Keratinocyte (primary cell): Measurements from ENCODE around the gene BABAM2. TPM values are rescaled to one million over a fixed set of nuclear protein-coding genes. Genes with fewer than 3 reads are reported as not detected.

Experiments used
- DNase-seq: peaks from one replicate; pipeline ENCODE4 v3.0.0-alpha.2; 2011; ENCODE audit warnings: low read depth, missing footprints, low spot score
- FAIRE-seq: peaks from 2 replicates; lab custom pipeline; 2011; peaks lifted over from hg19 to GRCh38; lab: Jason Lieb, UNC
- H2AFZ ChIP-seq: 2 replicates; pipeline ENCODE4 v1.6.0; 2012; ENCODE audit warnings: low read length, control low read depth, inconsistent platforms; ENCODE audit not compliant: control insufficient read depth
- H3K27ac ChIP-seq: 2 replicates; pipeline ENCODE4 v1.5.1; 2011; ENCODE audit warnings: low read length; ENCODE audit not compliant: control insufficient read depth, insufficient read depth
- H3K27me3 ChIP-seq: 3 replicates; pipeline ENCODE4 v1.6.0; 2011; ENCODE audit warnings: low read length; ENCODE audit not compliant: control insufficient read depth, insufficient read depth; ENCODE audit errors: extremely low read depth
- H3K36me3 ChIP-seq, 2 experiments: 2 replicates in 1 of 2; 3 replicates in 1 of 2; pipeline ENCODE4 v1.5.1; 2011; ENCODE audit warnings: low read length in 2 of 2, mild to moderate bottlenecking in 1 of 2; ENCODE audit not compliant: control insufficient read depth in 2 of 2, insufficient read depth in 2 of 2; ENCODE audit errors: extremely low read depth in 1 of 2
- H3K4me1 ChIP-seq: 3 replicates; pipeline ENCODE4 v1.5.1; 2011; ENCODE audit warnings: low read length; ENCODE audit not compliant: control insufficient read depth, insufficient read depth; ENCODE audit errors: extremely low read depth
- H3K4me2 ChIP-seq: 3 replicates; pipeline ENCODE4 v1.6.0; 2011; ENCODE audit warnings: low read depth, low read length; ENCODE audit not compliant: control insufficient read depth, insufficient read depth; ENCODE audit errors: extremely low read depth
- H3K4me3 ChIP-seq, 3 experiments: fragments of 200-600 bp in 1 of 3; sonication (generic) in 1 of 3; 2 replicates in 2 of 3; 3 replicates in 1 of 3; pipeline ENCODE4 v1.5.1; 2011 to 2016; ENCODE audit warnings: low read length in 3 of 3, mild to moderate bottlenecking in 3 of 3, control low read depth in 2 of 3, inconsistent platforms in 1 of 3, low read depth in 1 of 3, mixed read lengths in 1 of 3, mixed run types in 1 of 3, moderate library complexity in 1 of 3; ENCODE audit not compliant: control insufficient read depth in 2 of 3, insufficient read depth in 2 of 3; ENCODE audit errors: extremely low read depth in 1 of 3
- H3K79me2 ChIP-seq: 2 replicates; pipeline ENCODE4 v1.6.0; 2012; ENCODE audit warnings: low read length; ENCODE audit not compliant: control insufficient read depth, insufficient read depth
- H3K9ac ChIP-seq: 3 replicates; pipeline ENCODE4 v1.6.0; 2011; ENCODE audit warnings: low read length; ENCODE audit not compliant: control insufficient read depth, insufficient read depth; ENCODE audit errors: extremely low read depth
- H3K9me1 ChIP-seq: 3 replicates; pipeline ENCODE4 v1.6.0; 2011; ENCODE audit warnings: low read length; ENCODE audit not compliant: control insufficient read depth, insufficient read depth; ENCODE audit errors: extremely low read depth
- H3K9me3 ChIP-seq: 2 replicates; pipeline ENCODE4 v1.5.1; 2012; ENCODE audit warnings: low read depth, low read length; ENCODE audit not compliant: control insufficient read depth
- H4K20me1 ChIP-seq: 3 replicates; pipeline ENCODE4 v1.6.0; 2011; ENCODE audit warnings: low read length; ENCODE audit not compliant: control insufficient read depth, insufficient read depth; ENCODE audit errors: extremely low read depth
- EZH2 ChIP-seq: IDR thresholded peaks from one replicate; pipeline ENCODE4 v1.6.1; 2012; ENCODE audit warnings: inconsistent platforms, mild to moderate bottlenecking, low read length, moderate library complexity
- dilution Hi-C: fragments of 300-500 bp; cut with MboI; formaldehyde crosslinking; loops from one replicate; pipeline ENCODE4 v1.7.0; 2020; ENCODE audit warnings: low sequenced_read_pairs; ENCODE audit not compliant: extremely low pct_ligation_motif_present
- polyA plus RNA-seq, 5 experiments: library from polyadenylated mRNA; depleted of rRNA in 3 of 5; stranded (reverse) in 3 of 5; stranded (forward) in 1 of 5; unstranded in 1 of 5; fragments of >200 nt; gene quantifications; 1 replicate in 1 of 5; 2 replicates in 3 of 5; 3 replicates in 1 of 5; pipeline versions ENCODE4 v1.2.1 to v1.2.3, GENCODE V29; 2011 to 2012; ENCODE audit warnings: missing spikeins in 2 of 5, low read depth in 1 of 5, low replicate concordance in 1 of 5
- TF ChIP-seq, protein P1 (sequence below), 3 experiments: IDR thresholded peaks in 1 of 3; conservative IDR thresholded peaks in 1 of 3; optimal IDR thresholded peaks in 1 of 3; 2 replicates in 2 of 3; 3 replicates in 1 of 3; pipeline versions ENCODE3 to v1.5.1; 2011; ENCODE audit warnings: low read length in 3 of 3, mild to moderate bottlenecking in 3 of 3, moderate library complexity in 2 of 3, control low read depth in 1 of 3, inconsistent platforms in 1 of 3; ENCODE audit not compliant: insufficient read depth in 2 of 3; ENCODE audit errors: extremely low read depth in 1 of 3

The BABAM2 gene
- polyA plus RNA-seq, 1 donor (not counting 4 experiments of a cell fraction or from before 2014, with no cell fraction given), result 29.8 TPM

DNA sequence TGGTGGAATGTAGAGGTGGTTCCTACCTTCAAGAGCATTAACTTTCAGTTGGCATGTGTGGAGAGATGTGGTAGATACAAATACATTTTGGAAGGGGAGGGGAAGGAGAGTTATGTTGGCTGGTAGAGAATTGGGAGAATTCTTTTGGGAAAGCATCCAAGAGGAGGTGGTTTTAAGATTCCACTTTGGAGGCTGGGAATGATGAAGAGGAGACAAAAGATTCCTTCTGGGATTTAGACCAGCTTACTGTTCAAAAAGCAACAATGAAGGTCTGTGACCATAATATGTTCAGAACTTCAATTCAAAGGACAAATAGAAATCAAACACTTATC, 381.4 kb downstream of the BABAM2 start:
- Histone ChIP-seq H3K79me2 (no peaks in the 10 kb centered on the region), H3K4me1 (peaks cover 64% of the 10 kb centered on the region), H3K36me3 (no peaks in the 10 kb centered on the region), H3K4me3 (no peak overlapping the region), H3K4me2 (no peak overlapping the region), H3K27me3 (no peaks in the 10 kb centered on the region), H3K9me1 (no peaks in the 10 kb centered on the region), H4K20me1 (no peaks in the 10 kb centered on the region), H3K9me3 (no peaks in the 10 kb centered on the region), H2AFZ (no peak overlapping the region), H3K9ac (no peak overlapping the region), H3K27ac (no peak overlapping the region)
- no peak for FAIRE-seq
- TF ChIP-seq, protein P1, sequence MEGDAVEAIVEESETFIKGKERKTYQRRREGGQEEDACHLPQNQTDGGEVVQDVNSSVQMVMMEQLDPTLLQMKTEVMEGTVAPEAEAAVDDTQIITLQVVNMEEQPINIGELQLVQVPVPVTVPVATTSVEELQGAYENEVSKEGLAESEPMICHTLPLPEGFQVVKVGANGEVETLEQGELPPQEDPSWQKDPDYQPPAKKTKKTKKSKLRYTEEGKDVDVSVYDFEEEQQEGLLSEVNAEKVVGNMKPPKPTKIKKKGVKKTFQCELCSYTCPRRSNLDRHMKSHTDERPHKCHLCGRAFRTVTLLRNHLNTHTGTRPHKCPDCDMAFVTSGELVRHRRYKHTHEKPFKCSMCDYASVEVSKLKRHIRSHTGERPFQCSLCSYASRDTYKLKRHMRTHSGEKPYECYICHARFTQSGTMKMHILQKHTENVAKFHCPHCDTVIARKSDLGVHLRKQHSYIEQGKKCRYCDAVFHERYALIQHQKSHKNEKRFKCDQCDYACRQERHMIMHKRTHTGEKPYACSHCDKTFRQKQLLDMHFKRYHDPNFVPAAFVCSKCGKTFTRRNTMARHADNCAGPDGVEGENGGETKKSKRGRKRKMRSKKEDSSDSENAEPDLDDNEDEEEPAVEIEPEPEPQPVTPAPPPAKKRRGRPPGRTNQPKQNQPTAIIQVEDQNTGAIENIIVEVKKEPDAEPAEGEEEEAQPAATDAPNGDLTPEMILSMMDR (optimal IDR thresholded peaks at IDR 0.05 in 1 of 3, IDR thresholded peaks at IDR 0.05 in 1 of 3, conservative IDR thresholded peaks at IDR 0.05 in 1 of 3; ENCODE audit: extremely low read depth in 1 of 3, insufficient read depth in 2 of 3, low read length in 3 of 3), result no peak
- no peak for TF ChIP-seq EZH2
- dilution Hi-C loops, result no loop called here
- DNase-seq, result no peak

DNA sequence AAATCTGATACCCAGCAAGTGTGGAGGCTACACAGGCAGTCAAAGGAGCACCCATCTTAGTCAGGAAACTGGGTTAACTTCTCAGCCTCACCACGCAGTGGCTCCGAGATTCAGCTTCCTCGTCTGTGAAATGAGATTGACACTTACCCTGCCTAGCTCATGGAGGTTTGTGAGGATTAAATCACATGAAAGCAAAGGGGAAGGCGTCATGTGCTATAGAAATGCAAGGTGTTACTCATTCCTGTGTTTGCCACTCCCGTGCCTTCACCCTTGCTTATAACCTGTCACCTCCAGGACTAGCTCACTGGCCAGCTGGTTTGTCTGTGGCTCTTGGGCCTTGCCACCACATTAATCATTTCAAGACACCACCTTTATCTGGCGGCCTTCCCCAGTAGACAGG, 383.2 kb downstream of the BABAM2 start:
- H3K4me1 ChIP-seq, result peaks cover 57% of the 10 kb centered on the region
- H3K9me3 ChIP-seq, result no peaks in the 10 kb centered on the region
- H3K36me3 ChIP-seq, result no peaks in the 10 kb centered on the region
- dilution Hi-C loops, result no loop called here
- no peak overlapping the region for H3K9ac ChIP-seq
- FAIRE-seq (no peak), DNase-seq (no peak)
- no peak overlapping the region for H3K4me3 ChIP-seq
- TF ChIP-seq, protein P1 (optimal IDR thresholded peaks at IDR 0.05 in 1 of 3, IDR thresholded peaks at IDR 0.05 in 1 of 3, conservative IDR thresholded peaks at IDR 0.05 in 1 of 3; ENCODE audit: extremely low read depth in 1 of 3, insufficient read depth in 2 of 3, low read length in 3 of 3), result no peak
- TF ChIP-seq EZH2, result no peak
- H2AFZ ChIP-seq, result no peak overlapping the region
- H3K27me3 ChIP-seq, result no peaks in the 10 kb centered on the region
- H4K20me1 ChIP-seq, result no peaks in the 10 kb centered on the region
- H3K4me2 ChIP-seq, result no peak overlapping the region
- H3K27ac ChIP-seq, result no peak overlapping the region
- no peaks in the 10 kb centered on the region for H3K79me2 ChIP-seq
- no peaks in the 10 kb centered on the region for H3K9me1 ChIP-seq
